HCT116 (cell line): ENCODE data around the gene SYNPO. TPM values are rescaled to one million over a fixed set of nuclear protein-coding genes. Genes with fewer than 3 reads are reported as not detected.

Source experiments
- ATAC-seq: fragments of 200-7000 bp; cut with Tn5 transposase; 2 replicates; pipeline ENCODE4 v1.9.1; 2020; ENCODE audit warnings: mild to moderate bottlenecking, moderate library complexity
- BruUV-seq: library from RNA; stranded (reverse); fragments of 400-500 nt; replicated peaks from 2 replicates; lab custom pipeline; 2021; lab: Mats Ljungman, UMichigan
- CTCF ChIA-PET: fragments of 300-600 bp; sonication (Branson Sonifier 250); formaldehyde crosslinking; loops from one replicate; lab custom pipeline; 2021; ENCODE audit warnings: antibody characterized with exemption; lab: Charles Lee
- POLR2A ChIA-PET: fragments of 300-600, 350-600 bp; sonication (Branson Sonifier 250); formaldehyde crosslinking; loops from one replicate; lab custom pipeline; 2021; ENCODE audit warnings: antibody characterized with exemption; lab: Charles Lee
- RAD21 ChIA-PET, 2 experiments: fragments of 300-600 bp; sonication (Branson Sonifier 250); formaldehyde crosslinking; loops; one replicate each; lab custom pipeline; 2023; ENCODE audit warnings: low total read pairs in 2 of 2; ENCODE audit not compliant: uncharacterized antibody in 2 of 2, unreplicated experiment in 2 of 2, low non-redundant PET in 1 of 2; lab: Charles Lee
- DNase-seq: peaks from one replicate; pipeline ENCODE4 v3.0.0-alpha.2; 2010; ENCODE audit warnings: low read depth, low spot score
- H2AFZ ChIP-seq: fragments of 200-600 bp; shearing (Covaris generic), sonication (generic); 2 replicates; pipeline ENCODE4 v1.6.1; 2017; ENCODE audit warnings: low read depth, mixed run types, mixed read lengths, antibody characterized with exemption, low read length; ENCODE audit not compliant: poor library complexity, severe bottlenecking
- H3K27ac ChIP-seq: 2 replicates; pipeline ENCODE4 v1.5.1; 2012; ENCODE audit warnings: low read depth, low read length
- H3K27me3 ChIP-seq: fragments of 200-600 bp; sonication (generic); 2 replicates; pipeline ENCODE4 v1.6.1; 2016; ENCODE audit warnings: mixed run types, low read length, mixed read lengths; ENCODE audit not compliant: insufficient read depth
- H3K36me3 ChIP-seq, 2 experiments: fragments of 200-500 bp in 1 of 2; fragments of 200-600 bp in 1 of 2; sonication (Bioruptor generic) in 1 of 2; sonication (generic) in 1 of 2; 2 replicates each; pipeline versions ENCODE4 v1.5.1 to v1.6.1; 2014 to 2016; ENCODE audit warnings: low read length in 2 of 2, inconsistent platforms in 1 of 2, mixed read lengths in 1 of 2, mixed run types in 1 of 2; ENCODE audit not compliant: insufficient read depth in 2 of 2, control insufficient read depth in 1 of 2
- H3K4me1 ChIP-seq, 2 experiments: fragments of 200-600 bp in 1 of 2; sonication (generic) in 1 of 2; 2 replicates each; pipeline versions ENCODE4 v1.5.1 to v1.6.1; 2012 to 2017; ENCODE audit warnings: low read length in 2 of 2, inconsistent platforms in 1 of 2, mild to moderate bottlenecking in 1 of 2, mixed read lengths in 1 of 2, mixed run types in 1 of 2, moderate library complexity in 1 of 2; ENCODE audit not compliant: insufficient read depth in 2 of 2, control insufficient read depth in 1 of 2
- H3K4me2 ChIP-seq: fragments of 200-600 bp; sonication (generic); 2 replicates; pipeline ENCODE4 v1.6.1; 2017; ENCODE audit warnings: mixed run types, low read length, mixed read lengths
- H3K4me3 ChIP-seq, 2 experiments: fragments of 200-600 bp in 1 of 2; sonication (generic) in 1 of 2; replicated peaks in 1 of 2; 2 replicates each; pipeline ENCODE4 v1.5.1; 2011 to 2016; ENCODE audit warnings: low read length in 2 of 2, control low read depth in 1 of 2, low read depth in 1 of 2, mild to moderate bottlenecking in 1 of 2, mixed read lengths in 1 of 2, mixed run types in 1 of 2
- H3K79me2 ChIP-seq: fragments of 200-600 bp; sonication (generic); 2 replicates; pipeline ENCODE4 v1.6.1; 2017; ENCODE audit warnings: mild to moderate bottlenecking, mixed run types, low read length, moderate library complexity, mixed read lengths; ENCODE audit not compliant: insufficient read depth
- H3K9ac ChIP-seq: fragments of 200-600 bp; sonication (generic); 2 replicates; pipeline ENCODE4 v1.6.1; 2016; ENCODE audit warnings: low read length, mixed read lengths
- H3K9me2 ChIP-seq: fragments of 200-600 bp; sonication (generic), shearing (Covaris generic); 2 replicates; pipeline ENCODE4 v1.6.1; 2017; ENCODE audit warnings: mixed run types, mild to moderate bottlenecking, moderate library complexity; ENCODE audit not compliant: insufficient read depth
- H3K9me3 ChIP-seq, 2 experiments: fragments of 200-500 bp in 1 of 2; fragments of 200-600 bp in 1 of 2; sonication (Bioruptor generic) in 1 of 2; sonication (generic) in 1 of 2; 2 replicates each; pipeline ENCODE4 v1.6.1; 2014 to 2017; ENCODE audit warnings: low read length in 2 of 2, mixed read lengths in 2 of 2, inconsistent platforms in 1 of 2, low read depth in 1 of 2, mild to moderate bottlenecking in 1 of 2, mixed run types in 1 of 2, moderate library complexity in 1 of 2; ENCODE audit not compliant: control insufficient read depth in 1 of 2, insufficient read depth in 1 of 2
- H4K20me1 ChIP-seq: fragments of 200-600 bp; sonication (generic), shearing (Covaris generic); 2 replicates; pipeline ENCODE4 v1.6.1; 2017; ENCODE audit warnings: mixed run types, mild to moderate bottlenecking, moderate library complexity; ENCODE audit not compliant: insufficient read depth
- CTCF ChIP-seq, 3 experiments: fragments of 200-600 bp in 1 of 3; sonication (generic) in 1 of 3; IDR thresholded peaks in 2 of 3; conservative IDR thresholded peaks in 1 of 3; 2 replicates each; pipeline ENCODE4 v1.5.1; 2012 to 2017; ENCODE audit warnings: low read depth in 2 of 3, low read length in 2 of 3, antibody characterized with exemption in 1 of 3, borderline replicate concordance in 1 of 3, control low read depth in 1 of 3, mild to moderate bottlenecking in 1 of 3, mixed read lengths in 1 of 3, mixed run types in 1 of 3, moderate library complexity in 1 of 3; ENCODE audit not compliant: insufficient read depth in 1 of 3
- EZH2 ChIP-seq: fragments of 200-600 bp; sonication (generic); IDR thresholded peaks from 2 replicates; pipeline ENCODE4 v1.6.1; 2017; ENCODE audit warnings: antibody characterized with exemption, mixed run types
- EZH2phosphoT487 ChIP-seq: fragments of 200-600 bp; IDR thresholded peaks from 2 replicates; pipeline ENCODE4 v1.6.1; 2018; ENCODE audit warnings: antibody characterized with exemption, borderline replicate concordance
- POLR2A ChIP-seq: IDR thresholded peaks from 2 replicates; pipeline ENCODE4 v1.7.0; 2011; ENCODE audit warnings: borderline replicate concordance; ENCODE audit not compliant: insufficient read depth, insufficient read length; ENCODE audit errors: extremely low read depth
- ZBTB33 ChIP-seq: IDR thresholded peaks from 2 replicates; pipeline ENCODE4 v1.6.1; 2011; ENCODE audit warnings: mild to moderate bottlenecking, low read length, moderate library complexity; ENCODE audit not compliant: insufficient replicate concordance; ENCODE audit errors: extremely low read depth
- intact Hi-C: fragments of 100-400 bp; cut with micrococcal nuclease; formaldehyde crosslinking; loops from 2 replicates; pipeline ENCODE4 v1.10.0; 2022
- total RNA-seq: library from RNA; stranded (reverse); gene quantifications from one replicate; pipeline ENCODE4 v1.2.1, GENCODE V29; 2021; ENCODE audit not compliant: unreplicated experiment

SYNPO gene
- total RNA-seq, 1 experiment from 2014 or later = 8.2 TPM

DNA sequence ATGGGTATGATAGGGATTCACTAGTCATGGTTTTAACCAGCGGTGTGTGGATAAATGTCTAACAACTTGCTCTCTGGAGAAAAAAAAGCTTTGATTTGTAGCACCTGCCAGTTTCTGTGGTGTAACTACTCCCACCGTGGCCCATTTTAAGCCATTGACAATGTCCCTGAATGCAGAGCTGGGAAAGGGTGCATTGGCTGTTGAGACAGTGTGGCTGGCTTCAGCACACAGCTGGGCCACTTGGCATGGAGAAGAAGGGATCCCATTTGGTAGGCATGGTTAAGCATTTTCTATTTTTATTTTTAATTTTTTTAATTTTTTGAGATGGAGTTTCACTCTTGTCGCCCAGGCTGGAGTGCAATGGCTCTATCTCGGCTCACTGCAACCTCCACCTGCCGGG lies 31.5 kb upstream of the SYNPO start:
- peaks cover 0 to under 1% of the 10 kb centered on the region in 2 experiments; a peak in 2 of 4 replicates for H3K4me1 ChIP-seq
- BruUV-seq = no TSS peak
- TF ChIP-seq EZH2 (no peak), CTCF (IDR thresholded peaks at IDR 0.05 in 2 of 3, conservative IDR thresholded peaks at IDR 0.05 in 1 of 3; ENCODE audit: borderline replicate concordance in 1 of 3, insufficient read depth in 1 of 3, low read depth in 2 of 3, low read length in 2 of 3) (no peak), POLR2A (no peak), ZBTB33 (no peak), EZH2phosphoT487 (no peak)
- no peaks in the 10 kb centered on the region for H3K9me2 ChIP-seq
- no peak overlapping the region for H3K4me2 ChIP-seq
- no peaks in the 10 kb centered on the region for H3K9me3 ChIP-seq
- no peak for ATAC-seq
- H2AFZ ChIP-seq = no peak overlapping the region
- H3K36me3 ChIP-seq = no peaks in the 10 kb centered on the region
- intact Hi-C loops = no loop called here
- ChIA-PET POLR2A (no interaction called here), RAD21 (no interaction called here), CTCF (no interaction called here)
- no peak for DNase-seq
- no peak overlapping the region for H3K4me3 ChIP-seq
- no peak overlapping the region for H3K9ac ChIP-seq
- H3K27ac ChIP-seq = no peak overlapping the region
- H4K20me1 ChIP-seq = no peaks in the 10 kb centered on the region
- no peaks in the 10 kb centered on the region for H3K27me3 ChIP-seq
- H3K79me2 ChIP-seq = no peaks in the 10 kb centered on the region
